ENCODE data around the gene CBLN1.

DNA sequence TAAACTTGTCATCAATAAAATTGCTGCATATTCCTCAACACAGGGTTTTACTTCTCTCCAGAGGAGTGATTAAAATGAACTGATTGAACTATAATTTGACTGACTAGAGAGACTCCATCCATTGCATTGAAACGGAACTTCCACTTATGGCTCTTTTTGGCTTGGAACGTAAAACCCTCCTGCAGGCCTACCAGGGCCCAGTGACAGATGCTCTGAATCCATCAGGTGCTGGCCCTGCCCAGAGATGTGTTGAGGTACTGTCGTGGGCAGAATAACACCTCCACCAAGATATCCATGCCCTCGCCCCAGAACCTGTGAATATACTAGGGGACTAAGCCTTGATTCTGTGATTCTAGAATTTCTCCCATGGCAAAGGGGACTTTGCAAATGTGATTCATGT lies 45.4 kb downstream of the CBLN1 start:
- no peak for TF ChIP-seq PKNOX1 (IDR thresholded peaks at IDR 0.05)
- no peak for TF ChIP-seq SUZ12 (IDR thresholded peaks at IDR 0.05)
- no peak for TF ChIP-seq NFRKB (IDR thresholded peaks at IDR 0.05)
- no peak for TF ChIP-seq ELF4 (IDR thresholded peaks at IDR 0.05)
- TF ChIP-seq SP1 (IDR thresholded peaks at IDR 0.05), result no peak
- TF ChIP-seq L3MBTL2 (conservative IDR thresholded peaks at IDR 0.05), result no peak

Data from HEK293T (cell line).